Adrenal gland (tissue), 12 donors: Measurements from ENCODE around the gene TMEM214. TPM values are rescaled to one million over a fixed set of nuclear protein-coding genes. Genes with fewer than 3 reads are reported as not detected.

Source experiments
- DNase-seq, 7 donors: peaks; one replicate each; pipeline ENCODE4 v3.0.0-alpha.2; 2019 to 2020
- H3K27ac ChIP-seq, 5 donors: fragments of 200-600 bp; sonication (generic) in 4 of 5; 1 replicate in 3 of 5; 2 replicates in 2 of 5; pipeline versions ENCODE4 v1.5.1 to v1.8.0; 2016 to 2020; ENCODE audit warnings: mild to moderate bottlenecking in 1 of 5
- H3K27me3 ChIP-seq: fragments of 200-600 bp; 2 replicates; pipeline ENCODE4 v1.8.0; 2021
- H3K36me3 ChIP-seq, 2 donors: fragments of 200-600 bp; replicated peaks in 1 of 2; 1 replicate in 1 of 2; 2 replicates in 1 of 2; pipeline versions ENCODE4 v1.5.1 to v1.8.0; 2018 to 2022
- H3K4me1 ChIP-seq, 2 donors: fragments of 200-600 bp; replicated peaks in 1 of 2; 1 replicate in 1 of 2; 2 replicates in 1 of 2; pipeline versions ENCODE4 v1.5.1 to v1.8.0; 2018 to 2021
- H3K4me3 ChIP-seq, 4 donors: fragments of 200-600 bp; sonication (generic) in 3 of 4; one replicate each; pipeline ENCODE4 v1.5.1; 2016 to 2018
- H3K9me3 ChIP-seq, 3 donors: fragments of 200-600 bp; sonication (generic) in 1 of 3; replicated peaks in 1 of 3; 1 replicate in 2 of 3; 2 replicates in 1 of 3; pipeline versions ENCODE4 v1.5.1 to v1.8.0; 2016 to 2021
- POLR2A ChIP-seq, 2 donors: fragments of 450-650 bp; IDR thresholded peaks; one replicate each; pipeline ENCODE4 v1.6.1; 2017; ENCODE audit warnings: antibody characterized with exemption in 2 of 2, mild to moderate bottlenecking in 2 of 2, moderate library complexity in 1 of 2
- WGBS, 4 donors: extraction: QIAGEN DNeasy Blood & Tissue Kit in 2 of 4; methylation state at CpG; one replicate each; pipeline versions ENCODE4 v1.1.5 to v1.1.7; 2013 to 2017; 5-methylcytosine and 5-hydroxymethylcytosine counted together
- intact Hi-C, 2 donors: fragments of 100-400 bp; cut with DNase I; formaldehyde crosslinking; loops; one replicate each; pipeline versions ENCODE4 v1.14.1 to v1.15.0; 2022 to 2023
- polyA plus RNA-seq, 3 donors: library from polyadenylated mRNA; stranded (reverse); fragments of 200-250 nt in 2 of 3; fragments of 350-450 nt in 1 of 3; fragmentation: Illumina TruSeq in 1 of 3; extraction: RNeasy Lipid Tissue Mini Kit (QIAGEN cat#74804) in 1 of 3; gene quantifications; one replicate each; pipeline ENCODE4 v1.2.3, GENCODE V29; 2013 to 2014
- total RNA-seq, 9 donors: library from RNA; depleted of rRNA in 4 of 9; stranded (reverse); fragments of >200 nt in 4 of 9; fragments of 120-200 nt in 1 of 9; fragmentation: NEBNext Ultra II Directional in 1 of 9; extraction: Animal tissue kit (Norgen Biotek cat#: 25700) in 1 of 9; gene quantifications; one replicate each; pipeline versions ENCODE4 v1.1.0 to v1.2.4, GENCODE V29; 2013 to 2023
- TF ChIP-seq, protein P1 (sequence below), 6 experiments: fragments of 450-650 bp in 4 of 6; fragments of 200-600 bp in 2 of 6; sonication (generic) in 1 of 6; IDR thresholded peaks; 1 replicate in 5 of 6; 2 replicates in 1 of 6; pipeline versions ENCODE4 v1.5.1 to v1.8.0; 2016 to 2021; ENCODE audit warnings: antibody characterized with exemption in 6 of 6, mild to moderate bottlenecking in 2 of 6, moderate library complexity in 1 of 6
- donor health status: healthy with polysubstance abuse.
- donor health status: Bipolar disorder and iron deficiency.
- donor health status: DM: yes; HTN: yes; CAD: no.
- donor health status: DM: no; HTN: no; CAD: no.
- donor health status: DM: no; HTN: no; CAD: no.
- donor health status: DM: yes; HTN: yes; CAD: no.

The TMEM214 gene
- total and polyA plus RNA-seq, 12 donors: 25.2 to 124 (median 60.1) TPM

DNA sequence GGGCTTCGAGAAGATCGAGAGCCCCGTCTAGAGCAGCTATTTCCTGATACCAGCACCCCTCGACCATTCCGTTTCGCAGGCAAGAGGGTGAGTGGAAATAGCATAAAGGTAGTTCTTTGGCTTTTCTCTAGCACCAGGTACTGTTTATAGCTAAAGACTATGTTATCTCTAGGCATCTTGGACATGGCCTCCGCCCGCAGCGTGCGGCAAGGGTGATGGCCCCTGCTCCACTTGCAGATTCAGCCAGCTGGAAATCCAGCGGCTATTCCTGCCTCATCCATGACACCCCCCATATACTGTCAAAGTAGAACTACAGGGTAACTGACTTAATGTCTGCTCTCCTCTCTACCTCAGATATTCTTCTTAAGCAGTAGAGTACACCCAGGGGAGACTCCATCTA, 22.0 kb downstream of the TMEM214 start:
- Histone ChIP-seq H3K36me3 (peaks cover 0 to 52% of the 10 kb centered on the region in 2 donors), H3K9me3 (no peaks in the 10 kb centered on the region), H3K27ac (no peak overlapping the region), H3K27me3 (no peaks in the 10 kb centered on the region), H3K4me1 (peaks cover 9 to 22% of the 10 kb centered on the region in 2 donors), H3K4me3 (no peak overlapping the region)
- no peak for DNase-seq
- intact Hi-C loops: no loop called here
- 94 to 96% (median 96%) methylated on average over 11 of the region's 11 CpGs for WGBS, 4 donors
- TF ChIP-seq, protein P1, sequence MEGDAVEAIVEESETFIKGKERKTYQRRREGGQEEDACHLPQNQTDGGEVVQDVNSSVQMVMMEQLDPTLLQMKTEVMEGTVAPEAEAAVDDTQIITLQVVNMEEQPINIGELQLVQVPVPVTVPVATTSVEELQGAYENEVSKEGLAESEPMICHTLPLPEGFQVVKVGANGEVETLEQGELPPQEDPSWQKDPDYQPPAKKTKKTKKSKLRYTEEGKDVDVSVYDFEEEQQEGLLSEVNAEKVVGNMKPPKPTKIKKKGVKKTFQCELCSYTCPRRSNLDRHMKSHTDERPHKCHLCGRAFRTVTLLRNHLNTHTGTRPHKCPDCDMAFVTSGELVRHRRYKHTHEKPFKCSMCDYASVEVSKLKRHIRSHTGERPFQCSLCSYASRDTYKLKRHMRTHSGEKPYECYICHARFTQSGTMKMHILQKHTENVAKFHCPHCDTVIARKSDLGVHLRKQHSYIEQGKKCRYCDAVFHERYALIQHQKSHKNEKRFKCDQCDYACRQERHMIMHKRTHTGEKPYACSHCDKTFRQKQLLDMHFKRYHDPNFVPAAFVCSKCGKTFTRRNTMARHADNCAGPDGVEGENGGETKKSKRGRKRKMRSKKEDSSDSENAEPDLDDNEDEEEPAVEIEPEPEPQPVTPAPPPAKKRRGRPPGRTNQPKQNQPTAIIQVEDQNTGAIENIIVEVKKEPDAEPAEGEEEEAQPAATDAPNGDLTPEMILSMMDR (IDR thresholded peaks at IDR 0.05): no peak
- no peak for TF ChIP-seq POLR2A (IDR thresholded peaks at IDR 0.05)

DNA sequence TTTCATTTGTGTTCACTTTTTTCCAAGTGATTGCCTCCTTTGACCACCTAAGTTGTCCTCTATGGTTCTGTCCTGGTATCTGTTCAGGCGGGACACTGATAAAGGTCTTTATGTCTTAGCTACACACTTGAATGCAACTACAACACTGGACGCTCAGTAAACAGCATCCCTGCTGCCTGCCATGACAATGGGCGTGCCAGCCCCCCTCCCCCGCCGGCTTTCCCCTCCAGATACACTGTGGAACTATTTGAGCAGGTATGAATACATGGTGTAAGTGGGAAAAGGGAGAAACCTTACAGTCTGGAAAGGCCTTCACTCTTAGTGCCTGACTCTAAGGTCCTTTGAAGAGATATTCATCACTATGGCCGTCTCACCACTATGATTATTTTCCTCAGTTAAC, 24.4 kb downstream of the TMEM214 start:
- Histone ChIP-seq H3K27ac (no peak overlapping the region), H3K36me3 (peaks cover 0 to 52% of the 10 kb centered on the region in 2 donors), H3K9me3 (no peaks in the 10 kb centered on the region), H3K4me1 (peaks cover 9 to 21% of the 10 kb centered on the region in 2 donors), H3K27me3 (no peaks in the 10 kb centered on the region), H3K4me3 (no peak overlapping the region)
- intact Hi-C loops: no loop called here
- DNase-seq: no peak
- TF ChIP-seq, protein P1 (IDR thresholded peaks at IDR 0.05): no peak
- no peak for TF ChIP-seq POLR2A (IDR thresholded peaks at IDR 0.05)
- WGBS, 4 donors: 95 to 96% (median 96%) methylated on average over 6 of the region's 6 CpGs

DNA sequence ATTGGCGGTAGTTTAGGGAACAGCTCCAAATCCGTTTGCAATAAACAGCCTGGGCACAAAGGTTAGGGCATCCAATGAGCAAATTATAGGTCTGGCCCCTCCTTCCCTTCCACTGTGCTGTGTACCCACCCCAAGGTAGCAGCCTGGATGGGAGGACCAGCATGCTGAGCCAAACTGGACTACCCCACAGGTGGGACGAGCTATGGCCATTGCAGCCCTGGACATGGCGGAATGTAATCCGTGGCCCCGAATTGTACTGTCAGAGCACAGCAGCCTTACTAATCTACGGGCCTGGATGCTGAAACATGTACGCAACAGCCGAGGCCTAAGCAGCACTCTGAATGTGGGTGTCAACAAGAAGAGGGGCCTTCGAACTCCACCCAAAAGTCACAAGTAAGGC, 25.4 kb downstream of the TMEM214 start:
- intact Hi-C loops: no loop called here

DNA sequence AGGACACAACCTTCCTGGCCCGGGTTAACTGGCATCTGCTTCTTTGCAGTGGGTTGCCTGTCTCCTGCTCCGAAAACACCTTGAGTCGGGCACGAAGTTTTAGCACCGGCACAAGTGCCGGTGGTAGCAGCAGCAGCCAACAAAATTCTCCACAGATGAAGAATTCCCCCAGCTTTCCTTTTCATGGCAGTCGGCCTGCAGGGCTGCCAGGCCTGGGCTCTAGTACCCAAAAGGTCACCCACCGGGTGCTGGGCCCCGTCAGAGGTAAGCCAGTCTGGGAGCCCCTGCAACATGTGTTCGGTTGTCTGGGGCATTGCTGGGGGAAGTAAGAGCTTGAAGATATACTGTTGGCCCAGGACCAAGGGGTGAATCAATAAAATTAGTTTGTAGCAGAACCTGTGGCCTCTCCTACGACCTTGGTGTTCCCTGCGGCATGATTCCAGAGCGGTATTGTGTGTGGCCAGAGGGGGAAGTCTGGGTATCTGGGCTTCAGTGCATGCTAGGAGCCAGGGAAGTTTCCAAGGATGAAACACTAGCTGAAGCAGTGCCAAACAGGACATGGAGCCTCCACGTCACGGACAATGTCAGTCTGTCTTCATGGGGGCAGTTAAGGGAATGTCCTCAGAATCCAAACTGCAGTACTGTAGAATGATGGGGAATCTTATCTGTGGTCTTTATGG, 26.5 kb downstream of the TMEM214 start:
- H3K36me3 ChIP-seq: peaks cover 0 to 41% of the 10 kb centered on the region in 2 donors
- 31 to 48% (median 39%) methylated on average over 11 to 15 of the region's 15 CpGs for WGBS, 4 donors
- peak in 6 of 7 donors; percentile 77 to 90 (median 84) for DNase-seq

More for the DNA sequence above, 25.4 kb downstream of the TMEM214 start:
- H3K4me1 ChIP-seq: peaks cover 11 to 18% of the 10 kb centered on the region in 2 donors
- peak overlapping the region in 1 of 5 donors; percentile 79 for H3K27ac ChIP-seq
- no peaks in the 10 kb centered on the region for H3K9me3 ChIP-seq
- no peak for DNase-seq
- H3K36me3 ChIP-seq: peaks cover 0 to 52% of the 10 kb centered on the region in 2 donors
- no peaks in the 10 kb centered on the region for H3K27me3 ChIP-seq
- H3K4me3 ChIP-seq: no peak overlapping the region
- WGBS, 4 donors: 91 to 98% (median 94%) methylated on average over 6 to 10 of the region's 10 CpGs
- TF ChIP-seq, protein P1 (IDR thresholded peaks at IDR 0.05): no peak
- no peak for TF ChIP-seq POLR2A (IDR thresholded peaks at IDR 0.05)

More for the DNA sequence above, 26.5 kb downstream of the TMEM214 start:
- Histone ChIP-seq H3K27me3 (no peaks in the 10 kb centered on the region), H3K9me3 (no peaks in the 10 kb centered on the region), H3K27ac (peak overlapping the region in 4 of 5 donors; percentile 59 to 79 (median 67)), H3K4me1 (peaks cover 19 to 26% of the 10 kb centered on the region in 2 donors), H3K4me3 (no peak overlapping the region)
- TF ChIP-seq, protein P1 (IDR thresholded peaks at IDR 0.05): peak in 2 of 6 experiments; percentile 18 to 30
- TF ChIP-seq POLR2A (IDR thresholded peaks at IDR 0.05): no peak
- intact Hi-C loops: no loop called here
